Effector CD4-positive, alpha-beta T cell (primary cell): Measurements from ENCODE around the gene HDAC9.

ENCODE experiments used
- DNase-seq: peaks from one replicate; pipeline ENCODE4 v3.0.0-alpha.2; 2020

The HDAC9 gene

GRCh38 chr7:18494821-18495408 is 634 bp upstream of the HDAC9 start:
- no peak for DNase-seq

- no peak for DNase-seq
Measured at GRCh38 chr7:18496341-18496700, 772 bp downstream of the HDAC9 start.

- no peak for DNase-seq
Measured at GRCh38 chr7:18497082-18497481, 1.5 kb downstream of the HDAC9 start.

GRCh38 chr7:18497800-18498199 is 2.3 kb downstream of the HDAC9 start:
- DNase-seq, result no peak

- DNase-seq, result no peak
Measured at GRCh38 chr7:18498341-18498740, 2.8 kb downstream of the HDAC9 start.

GRCh38 chr7:18499407-18500177 is 4.0 kb downstream of the HDAC9 start:
- DNase-seq, result no peak

GRCh38 chr7:18503126-18503866 is 7.7 kb downstream of the HDAC9 start:
- no peak for DNase-seq

GRCh38 chr7:18504965-18505364 is 9.4 kb downstream of the HDAC9 start:
- DNase-seq, result no peak

- no peak for DNase-seq
Measured at GRCh38 chr7:18505870-18506460, 10.4 kb downstream of the HDAC9 start.

GRCh38 chr7:18508443-18509427 is 13.2 kb downstream of the HDAC9 start:
- DNase-seq, result no peak

GRCh38 chr7:18509481-18509880 is 13.9 kb downstream of the HDAC9 start:
- DNase-seq, result no peak

- DNase-seq, result no peak
Measured at GRCh38 chr7:18511351-18512140, 16.0 kb downstream of the HDAC9 start.

- DNase-seq, result no peak
Measured at GRCh38 chr7:18513343-18513742, 17.8 kb downstream of the HDAC9 start.

- no peak for DNase-seq
Measured at GRCh38 chr7:18515067-18515466, 19.5 kb downstream of the HDAC9 start.

GRCh38 chr7:18517646-18518045 is 22.1 kb downstream of the HDAC9 start:
- DNase-seq, result no peak

- no peak for DNase-seq
Measured at GRCh38 chr7:18518555-18518954, 23.0 kb downstream of the HDAC9 start.

GRCh38 chr7:18520450-18521235 is 25.1 kb downstream of the HDAC9 start:
- DNase-seq, result no peak

- no peak for DNase-seq
Measured at GRCh38 chr7:18521236-18521589, 25.7 kb downstream of the HDAC9 start.

GRCh38 chr7:18521945-18522566 is 26.5 kb downstream of the HDAC9 start:
- no peak for DNase-seq

GRCh38 chr7:18524248-18524647 is 28.7 kb downstream of the HDAC9 start:
- DNase-seq, result no peak
